Esophagus muscularis mucosa (tissue), 4 donors: ENCODE results near the gene KRT25. TPM values are rescaled to one million over a fixed set of nuclear protein-coding genes. Genes with fewer than 3 reads are reported as not detected.
A peak's percentile ranks its signal among the peaks of the same experiment; 100 is the strongest.

ENCODE experiments used
- DNase-seq: peaks from one replicate; pipeline ENCODE4 v3.0.0-alpha.2; 2017; ENCODE audit errors: extremely low spot score
- H3K27ac ChIP-seq, 4 donors: fragments of 200-600 bp; sonication (generic); replicated peaks in 1 of 4; 1 replicate in 3 of 4; 2 replicates in 1 of 4; pipeline ENCODE4 v1.5.1; 2016 to 2019; ENCODE audit warnings: mild to moderate bottlenecking in 1 of 4
- H3K27me3 ChIP-seq, 4 donors: fragments of 200-600 bp; sonication (generic); one replicate each; pipeline versions ENCODE4 v1.5.1 to v1.6.0; 2016 to 2019
- H3K36me3 ChIP-seq, 4 donors: fragments of 200-600 bp; sonication (generic); one replicate each; pipeline ENCODE4 v1.5.1; 2016 to 2019
- H3K4me1 ChIP-seq, 4 donors: fragments of 200-600 bp; sonication (generic); one replicate each; pipeline ENCODE4 v1.5.1; 2016 to 2019
- H3K4me3 ChIP-seq, 4 donors: fragments of 200-600 bp; sonication (generic); 1 replicate in 2 of 4; 2 replicates in 2 of 4; pipeline ENCODE4 v1.5.1; 2016 to 2019; ENCODE audit warnings: mild to moderate bottlenecking in 4 of 4, moderate library complexity in 1 of 4
- H3K9me3 ChIP-seq, 4 donors: fragments of 200-600 bp; sonication (generic); 1 replicate in 3 of 4; 2 replicates in 1 of 4; pipeline ENCODE4 v1.5.1; 2016 to 2019
- CTCF ChIP-seq, 3 experiments: fragments of 200-600 bp in 2 of 3; fragments of 450-650 bp in 1 of 3; sonication (generic) in 2 of 3; IDR thresholded peaks; one replicate each; pipeline ENCODE4 v1.5.1; 2017 to 2019; ENCODE audit warnings: antibody characterized with exemption in 3 of 3, mild to moderate bottlenecking in 2 of 3, moderate library complexity in 1 of 3
- EP300 ChIP-seq: sonication (generic); formaldehyde crosslinking; IDR thresholded peaks from one replicate; pipeline ENCODE4 v1.6.1; 2017; ENCODE audit warnings: antibody characterized with exemption
- POLR2A ChIP-seq: fragments of 450-650 bp; IDR thresholded peaks from one replicate; pipeline ENCODE4 v1.6.1; 2017; ENCODE audit warnings: antibody characterized with exemption, moderate library complexity, mild to moderate bottlenecking, low read depth
- POLR2AphosphoS5 ChIP-seq, 2 donors: sonication (generic); formaldehyde crosslinking; IDR thresholded peaks; one replicate each; pipeline ENCODE4 v1.6.1; 2017; ENCODE audit warnings: antibody characterized with exemption in 2 of 2
- WGBS: methylation state at CpG from one replicate; pipeline ENCODE4 v1.1.5; 2018; 5-methylcytosine and 5-hydroxymethylcytosine counted together
- intact Hi-C: fragments of 100-400 bp; cut with DNase I; formaldehyde crosslinking; loops from one replicate; pipeline ENCODE4 v1.15.1; 2023
- total RNA-seq, 4 donors: library from RNA; depleted of rRNA; stranded (reverse); fragments of >200 nt; gene quantifications; one replicate each; pipeline versions ENCODE4 v1.1.0 to v1.2.1, GENCODE V29; 2016

The KRT25 gene, protein sequence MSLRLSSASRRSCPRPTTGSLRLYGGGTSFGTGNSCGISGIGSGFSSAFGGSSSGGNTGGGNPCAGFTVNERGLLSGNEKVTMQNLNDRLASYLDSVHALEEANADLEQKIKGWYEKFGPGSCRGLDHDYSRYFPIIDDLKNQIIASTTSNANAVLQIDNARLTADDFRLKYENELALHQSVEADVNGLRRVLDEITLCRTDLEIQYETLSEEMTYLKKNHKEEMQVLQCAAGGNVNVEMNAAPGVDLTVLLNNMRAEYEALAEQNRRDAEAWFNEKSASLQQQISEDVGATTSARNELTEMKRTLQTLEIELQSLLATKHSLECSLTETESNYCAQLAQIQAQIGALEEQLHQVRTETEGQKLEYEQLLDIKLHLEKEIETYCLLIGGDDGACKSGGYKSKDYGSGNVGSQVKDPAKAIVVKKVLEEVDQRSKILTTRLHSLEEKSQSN
- total RNA-seq: not detected

- DNase-seq: no peak
- TF ChIP-seq POLR2A: no peak
- TF ChIP-seq POLR2AphosphoS5 (IDR thresholded peaks at IDR 0.05): no peak
- TF ChIP-seq CTCF (IDR thresholded peaks at IDR 0.05): no peak
- TF ChIP-seq EP300: no peak
- intact Hi-C loops: no loop called here
- Histone ChIP-seq H3K9me3 (peaks cover 3 to 15% (median 12%) of the 10 kb centered on the region in 4 donors), H3K27ac (no peak within 1 kb of the TSS), H3K4me3 (no peak within 1 kb of the TSS), H3K4me1 (no peaks in the 10 kb centered on the region), H3K36me3 (no peaks in the 10 kb centered on the region), H3K27me3 (peaks cover 0 to 18% (median 4%) of the 10 kb centered on the region in 4 donors)
- WGBS: 83% methylated on average over 4 of the region's 4 CpGs
Measured at GRCh38 chr17:40755231-40755630, at the start of gene KRT25. KRT25 (minus strand) TSS chr17:40755331; CDS start chr17:40755271, 60 bp downstream.

DNA sequence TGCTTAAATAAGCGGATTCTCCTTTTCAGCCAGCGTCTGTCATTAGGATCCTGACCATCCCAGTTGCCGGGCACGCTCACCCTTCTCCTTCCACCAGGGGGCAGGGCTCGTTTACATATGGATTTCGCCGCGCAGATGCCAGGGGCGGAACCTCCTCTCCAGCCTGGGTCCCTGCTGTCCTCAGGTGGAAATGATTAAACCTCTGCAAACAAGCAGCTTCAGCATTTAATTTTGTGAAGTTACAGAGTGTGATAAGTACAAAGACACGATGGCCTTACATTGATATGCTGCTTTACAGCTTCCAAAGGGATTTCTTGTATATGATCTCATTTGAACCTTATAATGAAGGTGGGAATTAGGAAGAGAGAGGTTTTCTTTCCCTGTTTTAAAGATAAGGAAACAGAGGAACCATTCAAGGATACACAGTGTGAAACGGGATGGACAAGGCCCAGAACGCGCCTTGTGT, 48.5 kb upstream of the KRT25 start:
- intact Hi-C loops: loop anchor here (5.0 to 10.0 kb wide), 4 partner anchors 101 to 859 kb away; no protein-coding TSS in a partner anchor
- whole genome bisulfite sequencing: 14% methylated on average over 13 of the region's 13 CpGs
- TF ChIP-seq POLR2A (no peak), CTCF (IDR thresholded peaks at IDR 0.05) (peak; percentile 84 to 85 (median 84)), POLR2AphosphoS5 (IDR thresholded peaks at IDR 0.05) (peak in 1 of 2 donors; percentile 51)
- peaks cover 0 to 54% (median 0%) of the 10 kb centered on the region in 4 donors for H3K27me3 ChIP-seq
- DNase-seq: no peak
- H3K27ac ChIP-seq: no peak overlapping the region
- H3K9me3 ChIP-seq: no peaks in the 10 kb centered on the region
- no peaks in the 10 kb centered on the region for H3K36me3 ChIP-seq
- no peaks in the 10 kb centered on the region for H3K4me1 ChIP-seq
- H3K4me3 ChIP-seq: no peak overlapping the region

DNA sequence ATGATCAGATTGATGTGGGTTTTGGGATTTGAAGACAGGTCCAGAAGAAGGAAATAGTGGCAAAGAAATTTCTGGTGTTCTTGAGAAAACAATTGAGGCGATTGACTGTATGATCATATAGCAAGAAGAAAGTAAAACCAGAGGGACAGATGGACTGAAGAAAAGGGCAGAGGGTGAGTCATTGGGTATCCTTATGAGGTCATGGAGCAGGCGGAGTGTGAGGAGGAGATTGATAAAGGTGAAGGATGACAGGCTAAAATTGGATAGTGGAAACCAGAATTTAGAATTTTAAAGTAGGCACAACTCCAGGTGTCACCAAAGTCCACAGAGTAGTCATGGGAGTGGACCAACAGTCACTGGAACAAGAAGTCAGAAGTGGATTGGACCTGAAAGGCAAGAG, 46.0 kb upstream of the KRT25 start:
- H3K4me1 ChIP-seq: no peaks in the 10 kb centered on the region
- TF ChIP-seq POLR2AphosphoS5 (IDR thresholded peaks at IDR 0.05) (no peak), EP300 (no peak), CTCF (IDR thresholded peaks at IDR 0.05) (no peak), POLR2A (no peak)
- no peak overlapping the region for H3K27ac ChIP-seq
- H3K9me3 ChIP-seq: no peaks in the 10 kb centered on the region
- no peak for DNase-seq
- H3K4me3 ChIP-seq: no peak overlapping the region
- 80% methylated on average over 2 of the region's 2 CpGs for WGBS
- intact Hi-C loops: loop anchor here (5.0 to 10.0 kb wide), 4 partner anchors 104 to 861 kb away; no protein-coding TSS in a partner anchor
- peaks cover 0 to 52% (median 0%) of the 10 kb centered on the region in 4 donors for H3K27me3 ChIP-seq
- no peaks in the 10 kb centered on the region for H3K36me3 ChIP-seq

DNA sequence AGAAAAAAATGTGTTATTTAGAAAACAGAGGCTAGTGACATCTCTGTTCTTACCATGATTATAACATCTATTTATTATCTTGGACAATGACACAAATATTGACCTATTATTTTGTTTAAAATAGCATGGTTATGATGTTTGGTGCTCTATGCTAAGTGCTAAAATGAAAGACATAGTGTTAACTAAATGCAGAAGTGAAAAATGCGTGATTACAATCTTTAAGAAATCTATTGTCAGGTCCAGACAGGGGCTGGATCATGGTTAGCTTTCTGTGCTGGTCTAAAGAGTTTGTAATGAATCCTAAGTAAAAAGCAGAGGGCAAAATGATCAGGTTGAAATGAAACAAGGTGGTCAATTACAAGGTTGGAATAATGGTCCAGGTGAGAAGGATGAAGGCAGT, 45.2 kb upstream of the KRT25 start:
- Histone ChIP-seq H3K9me3 (no peaks in the 10 kb centered on the region), H3K36me3 (no peaks in the 10 kb centered on the region), H3K4me3 (no peak overlapping the region), H3K27me3 (peaks cover 0 to 51% (median 0%) of the 10 kb centered on the region in 4 donors), H3K4me1 (no peaks in the 10 kb centered on the region), H3K27ac (no peak overlapping the region)
- WGBS: 60% methylated on average over 1 of the region's 1 CpG
- DNase-seq: no peak
- intact Hi-C loops: loop anchor here (5.0 to 10.0 kb wide), 4 partner anchors 104 to 862 kb away; no protein-coding TSS in a partner anchor
- TF ChIP-seq CTCF (IDR thresholded peaks at IDR 0.05) (no peak), POLR2AphosphoS5 (IDR thresholded peaks at IDR 0.05) (no peak)
